SK-N-SH (cell line): ENCODE data around the gene RANBP9.

Source experiments
- FOXM1 ChIP-seq: IDR thresholded peaks from 2 replicates; pipeline ENCODE4 v1.4.0; 2012; ENCODE audit warnings: low read depth, mild to moderate bottlenecking
- RAD21 ChIP-seq: IDR thresholded peaks from 2 replicates; pipeline ENCODE4 v1.6.1; 2012; ENCODE audit warnings: mild to moderate bottlenecking, low read length
- RCOR1 ChIP-seq: fragments of 150-350 bp; IDR thresholded peaks from 2 replicates; pipeline ENCODE4 v1.6.1; 2017; ENCODE audit warnings: antibody characterized with exemption, low read length
- TF ChIP-seq, protein P1 (sequence below): fragments of 200-600 bp; sonication (generic); IDR thresholded peaks from 2 replicates; pipeline ENCODE4 v1.6.1; 2017; ENCODE audit warnings: antibody characterized with exemption, mild to moderate bottlenecking, moderate library complexity

DNA sequence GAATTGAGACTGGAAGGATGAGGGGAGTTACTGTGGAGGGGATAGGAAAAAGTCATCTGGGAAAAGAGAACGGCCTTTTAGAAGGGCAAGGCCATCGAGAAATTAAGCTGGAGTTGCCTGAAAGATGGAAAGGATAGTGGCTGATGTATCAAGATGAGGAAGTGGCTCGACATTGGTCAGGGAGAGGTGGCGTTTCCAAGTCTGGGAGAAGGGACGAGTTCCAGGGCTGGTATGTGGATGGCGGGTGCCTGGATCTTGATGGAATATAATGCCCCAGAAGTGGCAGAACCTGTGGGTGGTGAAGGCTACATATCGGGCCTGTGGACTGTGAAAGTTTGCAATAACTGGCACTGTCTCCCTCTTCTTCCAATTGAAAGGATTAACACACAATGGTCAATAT lies 139.4 kb downstream of the RANBP9 start:
- TF ChIP-seq, protein P1, sequence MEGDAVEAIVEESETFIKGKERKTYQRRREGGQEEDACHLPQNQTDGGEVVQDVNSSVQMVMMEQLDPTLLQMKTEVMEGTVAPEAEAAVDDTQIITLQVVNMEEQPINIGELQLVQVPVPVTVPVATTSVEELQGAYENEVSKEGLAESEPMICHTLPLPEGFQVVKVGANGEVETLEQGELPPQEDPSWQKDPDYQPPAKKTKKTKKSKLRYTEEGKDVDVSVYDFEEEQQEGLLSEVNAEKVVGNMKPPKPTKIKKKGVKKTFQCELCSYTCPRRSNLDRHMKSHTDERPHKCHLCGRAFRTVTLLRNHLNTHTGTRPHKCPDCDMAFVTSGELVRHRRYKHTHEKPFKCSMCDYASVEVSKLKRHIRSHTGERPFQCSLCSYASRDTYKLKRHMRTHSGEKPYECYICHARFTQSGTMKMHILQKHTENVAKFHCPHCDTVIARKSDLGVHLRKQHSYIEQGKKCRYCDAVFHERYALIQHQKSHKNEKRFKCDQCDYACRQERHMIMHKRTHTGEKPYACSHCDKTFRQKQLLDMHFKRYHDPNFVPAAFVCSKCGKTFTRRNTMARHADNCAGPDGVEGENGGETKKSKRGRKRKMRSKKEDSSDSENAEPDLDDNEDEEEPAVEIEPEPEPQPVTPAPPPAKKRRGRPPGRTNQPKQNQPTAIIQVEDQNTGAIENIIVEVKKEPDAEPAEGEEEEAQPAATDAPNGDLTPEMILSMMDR, result no peak
- no peak for TF ChIP-seq FOXM1
- TF ChIP-seq RAD21, result no peak
- no peak for TF ChIP-seq RCOR1
